NCI-H82 treated with DMSO at 0.1 percent for 48 hours (cell line): ENCODE data around the gene C12orf60.
A peak's percentile ranks its signal among the peaks of the same experiment; 100 is the strongest.

Experiments
- DNase-seq: peaks from one replicate; lab custom pipeline; 2025; ENCODE audit not compliant: unreplicated experiment; lab: John Stamatoyannopoulos, UW

The C12orf60 gene

DNA sequence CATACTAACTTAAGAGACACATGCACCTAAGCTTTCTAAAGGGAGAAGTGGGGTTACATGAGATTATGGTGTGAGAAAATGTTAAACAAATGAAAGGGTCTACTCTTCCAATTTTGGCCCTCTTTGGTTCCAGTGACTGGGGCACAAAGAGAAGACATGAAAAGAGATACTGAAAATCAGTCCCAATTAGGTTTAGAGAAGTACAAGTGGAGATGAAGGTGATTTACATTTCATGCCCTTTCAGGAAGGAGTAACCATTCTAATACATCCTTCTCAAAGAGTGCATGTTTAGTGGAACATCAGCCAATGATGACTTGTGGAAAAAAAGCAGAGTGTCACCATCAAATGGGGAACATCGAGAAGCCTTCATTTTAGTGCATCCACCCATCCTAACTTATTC lies 67.8 kb downstream of the C12orf60 start:
- DNase-seq = no peak

DNA sequence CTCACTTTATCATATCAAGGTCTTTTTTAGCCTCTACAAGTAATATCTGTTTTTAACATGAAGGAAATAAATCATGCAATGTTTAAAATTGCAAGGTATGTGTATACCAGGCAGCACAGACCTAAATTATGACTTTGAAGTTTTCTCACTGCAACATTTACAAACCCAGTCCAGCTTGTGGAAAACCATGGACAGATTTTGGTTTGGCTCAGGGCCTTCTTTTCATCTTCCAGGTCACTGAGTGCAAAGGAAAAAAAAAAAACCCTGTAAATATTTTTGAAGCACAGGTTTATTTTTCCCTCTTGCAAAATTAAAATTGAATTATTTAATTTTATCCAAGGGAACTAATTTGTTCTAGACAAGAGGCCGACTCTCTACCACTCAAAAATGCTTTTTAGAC lies 68.4 kb downstream of the C12orf60 start:
- no peak for DNase-seq

GRCh38 chr12:14873440-14874185 lies 70.1 kb downstream of the C12orf60 start:
- peak; percentile 38 for DNase-seq
